IMR-90 (cell line): ENCODE measurements around the gene SLCO2B1. TPM values are rescaled to one million over a fixed set of nuclear protein-coding genes. Genes with fewer than 3 reads are reported as not detected.

Source experiments
- ATAC-seq: fragments of 200-7000 bp; cut with Tn5 transposase; 2 replicates; pipeline ENCODE4 v1.9.1; 2020; ENCODE audit warnings: low read depth, mild to moderate bottlenecking, moderate library complexity
- BruUV-seq: library from RNA; stranded (reverse); fragments of 400-500 nt; replicated peaks from 2 replicates; lab custom pipeline; 2021; lab: Mats Ljungman, UMichigan
- CTCF ChIA-PET: fragments of 300-600 bp; formaldehyde crosslinking; extraction: SDS; loops from one replicate; lab custom pipeline; 2021; ENCODE audit warnings: antibody characterized with exemption; lab: Yijun Ruan, JAX
- POLR2A ChIA-PET: fragments of 300-600 bp; sonication (Branson Sonifier 250); formaldehyde crosslinking; loops from one replicate; lab custom pipeline; 2022; ENCODE audit warnings: antibody characterized with exemption; ENCODE audit not compliant: unreplicated experiment; lab: Charles Lee
- DNase-seq: peaks from one replicate; pipeline ENCODE4 v3.0.0; 2013
- H2AFZ ChIP-seq: replicated peaks from 2 replicates; pipeline ENCODE3; 2013; ENCODE audit warnings: low read length, mild to moderate bottlenecking; ENCODE audit not compliant: poor library complexity
- H2AK5ac ChIP-seq: 2 replicates; pipeline ENCODE4 v1.6.1; 2013; ENCODE audit warnings: low read depth, low read length, inconsistent platforms
- H2AK9ac ChIP-seq: replicated peaks from 2 replicates; pipeline ENCODE3; 2013; ENCODE audit warnings: mild to moderate bottlenecking, low read depth, low read length, moderate library complexity; ENCODE audit not compliant: poor library complexity
- H2BK120ac ChIP-seq: 2 replicates; pipeline ENCODE4 v1.6.1; 2013; ENCODE audit warnings: low read depth, low read length, inconsistent platforms
- H2BK15ac ChIP-seq: 3 replicates; pipeline ENCODE4 v1.6.1; 2013; ENCODE audit warnings: low read depth, low read length, inconsistent platforms
- H2BK20ac ChIP-seq: 2 replicates; pipeline ENCODE4 v1.6.1; 2013; ENCODE audit warnings: low read depth, mild to moderate bottlenecking, inconsistent platforms, low read length, moderate library complexity
- H2BK5ac ChIP-seq: 2 replicates; pipeline ENCODE4 v1.6.1; 2013; ENCODE audit warnings: mild to moderate bottlenecking, low read depth, low read length, inconsistent platforms; ENCODE audit not compliant: poor library complexity, severe bottlenecking
- H3K14ac ChIP-seq: replicated peaks from 2 replicates; pipeline ENCODE4 v1.6.1; 2013; ENCODE audit warnings: low read depth, low read length, inconsistent platforms
- H3K18ac ChIP-seq: 2 replicates; pipeline ENCODE4 v1.6.1; 2013; ENCODE audit warnings: low read depth, low read length, control low read depth
- H3K23ac ChIP-seq: 2 replicates; pipeline ENCODE4 v1.6.1; 2013; ENCODE audit warnings: low read depth, low read length, inconsistent platforms
- H3K27ac ChIP-seq: 2 replicates; pipeline ENCODE4 v1.5.1; 2013; ENCODE audit warnings: mild to moderate bottlenecking, control low read depth, low read length; ENCODE audit not compliant: insufficient read depth
- H3K27me3 ChIP-seq: 2 replicates; pipeline ENCODE4 v1.6.1; 2013; ENCODE audit warnings: low read length; ENCODE audit not compliant: control insufficient read depth, insufficient read depth
- H3K36me3 ChIP-seq: 2 replicates; pipeline ENCODE4 v1.6.1; 2013; ENCODE audit warnings: low read length, mixed read lengths; ENCODE audit not compliant: control insufficient read depth, insufficient read depth
- H3K4ac ChIP-seq: 2 replicates; pipeline ENCODE4 v1.6.1; 2013; ENCODE audit warnings: low read depth, low read length, inconsistent platforms
- H3K4me1 ChIP-seq: 2 replicates; pipeline ENCODE4 v1.6.1; 2013; ENCODE audit warnings: low read length, mixed read lengths; ENCODE audit not compliant: control insufficient read depth, insufficient read depth
- H3K4me2 ChIP-seq: 2 replicates; pipeline ENCODE4 v1.6.1; 2013; ENCODE audit warnings: low read depth, mild to moderate bottlenecking, control low read depth, low read length, moderate library complexity
- H3K4me3 ChIP-seq: 2 replicates; pipeline ENCODE4 v1.5.1; 2013; ENCODE audit warnings: low read depth, mild to moderate bottlenecking, control low read depth, low read length, moderate library complexity; ENCODE audit not compliant: insufficient read depth
- H3K56ac ChIP-seq: 2 replicates; pipeline ENCODE4 v1.6.1; 2013; ENCODE audit warnings: low read length, inconsistent platforms; ENCODE audit not compliant: insufficient read depth; ENCODE audit errors: extremely low read depth
- H3K79me1 ChIP-seq, 2 experiments: 2 replicates each; pipeline ENCODE4 v1.6.1; 2013; ENCODE audit warnings: low read length in 2 of 2, inconsistent platforms in 1 of 2, low read depth in 1 of 2
- H3K9ac ChIP-seq: 2 replicates; pipeline ENCODE4 v1.6.1; 2013; ENCODE audit warnings: low read depth, low read length, control low read depth
- H3K9me1 ChIP-seq: 2 replicates; pipeline ENCODE4 v1.6.1; 2013; ENCODE audit warnings: low read length, inconsistent platforms; ENCODE audit not compliant: insufficient read depth
- H3K9me3 ChIP-seq: 2 replicates; pipeline ENCODE4 v1.6.1; 2013; ENCODE audit warnings: low read length; ENCODE audit not compliant: control insufficient read depth, insufficient read depth
- H4K20me1 ChIP-seq: 2 replicates; pipeline ENCODE4 v1.6.1; 2013; ENCODE audit warnings: low read length, inconsistent platforms; ENCODE audit not compliant: insufficient read depth
- H4K5ac ChIP-seq: 2 replicates; pipeline ENCODE4 v1.6.1; 2013; ENCODE audit warnings: mild to moderate bottlenecking, low read depth, low read length, control low read depth
- H4K8ac ChIP-seq, 2 experiments: 2 replicates each; pipeline ENCODE4 v1.6.1; 2013; ENCODE audit warnings: low read depth in 2 of 2, low read length in 2 of 2, control low read depth in 1 of 2, inconsistent platforms in 1 of 2
- H4K91ac ChIP-seq: 2 replicates; pipeline ENCODE4 v1.6.1; 2013; ENCODE audit warnings: low read depth, low read length, inconsistent platforms; ENCODE audit not compliant: insufficient read depth
- BHLHE40 ChIP-seq: fragments of 150-350 bp; IDR thresholded peaks from 2 replicates; pipeline ENCODE4 v1.6.1; 2016; ENCODE audit warnings: mild to moderate bottlenecking, low read depth, low read length
- CEBPB ChIP-seq: IDR thresholded peaks from 2 replicates; pipeline ENCODE4 v1.6.1; 2012; ENCODE audit warnings: low read depth, low read length, improper control_type of control experiment
- CHD1 ChIP-seq: IDR thresholded peaks from 2 replicates; pipeline ENCODE4 v1.6.1; 2012; ENCODE audit warnings: low read depth, low read length, improper control_type of control experiment
- CTCF ChIP-seq: conservative IDR thresholded peaks from 2 replicates; pipeline ENCODE4 v1.5.1; 2012; ENCODE audit warnings: mild to moderate bottlenecking, low read depth, low read length, improper control_type of control experiment
- FOS ChIP-seq: fragments of 150-350 bp; IDR thresholded peaks from 2 replicates; pipeline ENCODE4 v1.6.1; 2016; ENCODE audit warnings: low read depth, low read length
- MAFK ChIP-seq: IDR thresholded peaks from 2 replicates; pipeline ENCODE4 v1.6.1; 2012; ENCODE audit warnings: low read depth, low read length, improper control_type of control experiment
- MAZ ChIP-seq: IDR thresholded peaks from 2 replicates; pipeline ENCODE4 v1.6.1; 2012; ENCODE audit warnings: low read depth, mild to moderate bottlenecking, low read length, improper control_type of control experiment, moderate library complexity, borderline replicate concordance
- POLR2A ChIP-seq: IDR thresholded peaks from 2 replicates; pipeline ENCODE4 v1.6.1; 2012; ENCODE audit warnings: mild to moderate bottlenecking, low read depth, low read length
- RAD21 ChIP-seq: IDR thresholded peaks from 2 replicates; pipeline ENCODE4 v1.6.1; 2012; ENCODE audit warnings: low read length, improper control_type of control experiment
- SMC3 ChIP-seq: fragments of 150-350 bp; IDR thresholded peaks from 2 replicates; pipeline ENCODE4 v1.6.1; 2016; ENCODE audit warnings: low read depth, mild to moderate bottlenecking, antibody characterized with exemption, low read length, moderate library complexity
- WGBS, 2 experiments: methylation state at CpG; one replicate each; pipeline versions ENCODE4 v1.1.5 to v1.1.7; 2013; ENCODE audit warnings: missing lambda C conversion rate in 2 of 2; ENCODE audit not compliant: insufficient read length in 1 of 2; ENCODE audit errors: extremely low coverage in 2 of 2; 5-methylcytosine and 5-hydroxymethylcytosine counted together
- dilution Hi-C: fragments of 300-500 bp; cut with HindIII; formaldehyde crosslinking; loops from one replicate; pipeline ENCODE4 v1.14.3; 2018; ENCODE audit warnings: low sequenced_read_pairs; ENCODE audit not compliant: unreplicated experiment
- in situ Hi-C: fragments of 300-500 bp; cut with MboI; formaldehyde crosslinking; loops from 3 replicates; pipeline ENCODE4 v1.14.3; 2019; ENCODE audit warnings: low sequenced_read_pairs, inconsistent platforms, mixed read lengths
- intact Hi-C: fragments of 100-400 bp; cut with micrococcal nuclease; formaldehyde crosslinking; loops from 2 replicates; pipeline ENCODE4 v1.10.0; 2022
- polyA plus RNA-seq, 3 experiments: library from polyadenylated mRNA; depleted of rRNA; stranded (reverse); fragments of >200 nt; gene quantifications; 2 replicates each; pipeline ENCODE4 v1.2.3, GENCODE V29; 2012; ENCODE audit warnings: low replicate concordance in 1 of 3
- total RNA-seq: library from RNA; depleted of rRNA; stranded (reverse); fragments of >200 nt; gene quantifications from 2 replicates; pipeline ENCODE4 v1.2.3, GENCODE V29; 2012
- TF ChIP-seq, protein P1 (sequence below): fragments of 150-350 bp; IDR thresholded peaks from 2 replicates; pipeline ENCODE4 v1.6.1; 2017; ENCODE audit warnings: mild to moderate bottlenecking, antibody characterized with exemption, low read length, low read depth

Gene SLCO2B1
- total and polyA plus RNA-seq, 2 of the 4 experiments (the other 2 are of a cell fraction): not detected

DNA sequence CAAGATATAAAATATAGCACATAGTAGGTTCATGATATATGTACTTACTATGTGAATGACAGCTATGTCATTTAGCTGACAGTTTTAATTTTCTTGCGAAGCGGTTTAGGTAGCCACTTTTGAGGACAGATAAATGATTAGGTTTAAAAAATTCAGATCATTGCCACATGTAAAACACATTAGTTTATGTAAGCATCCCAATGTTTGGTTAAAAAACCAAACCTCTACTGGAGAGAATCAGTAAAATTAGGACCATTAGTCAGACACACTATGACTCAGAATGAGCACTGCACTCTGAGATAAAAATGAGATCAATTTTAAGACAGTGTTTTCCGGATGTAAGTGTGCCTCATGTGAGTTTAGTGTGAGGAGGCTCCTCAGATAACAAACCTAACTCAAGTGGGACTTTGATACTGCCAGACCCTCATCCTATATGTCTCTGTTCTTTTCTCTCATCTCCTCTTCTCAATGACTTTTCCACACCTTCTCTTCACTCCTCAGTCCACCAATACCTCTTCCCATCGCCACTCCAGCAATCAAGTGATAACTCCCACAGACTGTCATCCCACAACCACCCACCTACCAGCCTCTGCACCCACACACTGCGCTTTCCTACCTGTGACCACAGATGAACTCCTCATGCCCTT, 47.4 kb upstream of the SLCO2B1 start (continued):
- TF ChIP-seq MAZ (no peak), RAD21 (no peak), CTCF (no peak), BHLHE40 (peak; percentile 82)

GRCh38 chr11:75105462-75105925, 45.4 kb upstream of the SLCO2B1 start:
- H3K27me3 ChIP-seq: peaks cover 40% of the 10 kb centered on the region
- no TSS peak for BruUV-seq
- no peak overlapping the region for H2BK20ac ChIP-seq
- H4K8ac ChIP-seq: no peak overlapping the region
- DNase-seq (no peak), ATAC-seq (no peak)
- no peak overlapping the region for H3K27ac ChIP-seq
- no peak overlapping the region for H2BK15ac ChIP-seq
- dilution Hi-C loops: no loop called here
- H3K4me3 ChIP-seq: no peak overlapping the region
- no peak overlapping the region for H2BK120ac ChIP-seq
- intact Hi-C loops: no loop called here
- H3K4me1 ChIP-seq: peaks cover 4% of the 10 kb centered on the region
- no peak overlapping the region for H3K14ac ChIP-seq
- CTCF ChIA-PET: no interaction called here
- no peaks in the 10 kb centered on the region for H3K36me3 ChIP-seq
- no peak overlapping the region for H3K4ac ChIP-seq
- H3K9me3 ChIP-seq: peaks cover 8% of the 10 kb centered on the region; the same call in 1 of the 2 replicates
- WGBS, 2 experiments: 51% methylated on average over 7 of the region's 9 CpGs; no CpG with 5 or more reads in 1 of the 2 experiments
- H4K5ac ChIP-seq: no peak overlapping the region
- no peaks in the 10 kb centered on the region for H3K79me1 ChIP-seq
- no peak overlapping the region for H2AFZ ChIP-seq
- no peak overlapping the region for H3K18ac ChIP-seq
- H2AK9ac ChIP-seq: no peak overlapping the region
- H3K9me1 ChIP-seq: no peaks in the 10 kb centered on the region
- H3K4me2 ChIP-seq: no peak overlapping the region
- POLR2A ChIA-PET: no interaction called here
- no peak overlapping the region for H2BK5ac ChIP-seq
- no peak overlapping the region for H3K23ac ChIP-seq
- H3K56ac ChIP-seq: no peak overlapping the region
- TF ChIP-seq CTCF (no peak), MAFK (no peak), CEBPB (no peak), RAD21 (no peak), BHLHE40 (no peak), CHD1 (no peak), FOS (no peak), POLR2A (no peak), SMC3 (no peak)
- TF ChIP-seq, protein P1, sequence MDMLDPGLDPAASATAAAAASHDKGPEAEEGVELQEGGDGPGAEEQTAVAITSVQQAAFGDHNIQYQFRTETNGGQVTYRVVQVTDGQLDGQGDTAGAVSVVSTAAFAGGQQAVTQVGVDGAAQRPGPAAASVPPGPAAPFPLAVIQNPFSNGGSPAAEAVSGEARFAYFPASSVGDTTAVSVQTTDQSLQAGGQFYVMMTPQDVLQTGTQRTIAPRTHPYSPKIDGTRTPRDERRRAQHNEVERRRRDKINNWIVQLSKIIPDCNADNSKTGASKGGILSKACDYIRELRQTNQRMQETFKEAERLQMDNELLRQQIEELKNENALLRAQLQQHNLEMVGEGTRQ: no peak
- H3K9ac ChIP-seq: no peak overlapping the region
- H2AK5ac ChIP-seq: no peak overlapping the region
- in situ Hi-C loops: no loop called here
- H4K20me1 ChIP-seq: no peaks in the 10 kb centered on the region
- H4K91ac ChIP-seq: no peak overlapping the region
